Pancreas (tissue), 10 donors: ENCODE measurements around the gene TENM4. TPM values are rescaled to one million over a fixed set of nuclear protein-coding genes. Genes with fewer than 3 reads are reported as not detected.
"Not testable (repeated sequence)": the region's sequence is repeated elsewhere in the genome, so short reads cannot be mapped to it uniquely, and the experiment has no call there.

Experiments used
- ATAC-seq, 4 donors: fragments of 200-7000 bp; cut with Tn5 transposase; one replicate each; pipeline versions ENCODE4 v1.8.0 to v1.9.1; 2020; ENCODE audit warnings: mild to moderate bottlenecking in 4 of 4, moderate library complexity in 4 of 4
- DNase-seq, 6 donors: peaks; one replicate each; pipeline ENCODE4 v3.0.0-alpha.2; 2020
- FAIRE-seq: peaks from 2 replicates; lab custom pipeline; 2012; peaks lifted over from hg19 to GRCh38; lab: Jason Lieb, UNC
- H3K27ac ChIP-seq, 4 donors: fragments of 200-600 bp; sonication (generic); 1 replicate in 3 of 4; 2 replicates in 1 of 4; pipeline versions ENCODE4 v1.5.0 to v1.8.0; 2020
- H3K27me3 ChIP-seq, 4 donors: fragments of 200-600 bp; one replicate each; pipeline ENCODE4 v1.8.0; 2021
- H3K36me3 ChIP-seq, 3 donors: fragments of 200-600 bp; sonication (generic) in 1 of 3; one replicate each; pipeline versions ENCODE4 v1.5.0 to v1.8.0; 2020 to 2021
- H3K4me1 ChIP-seq, 3 donors: fragments of 200-600 bp; one replicate each; pipeline ENCODE4 v1.8.0; 2021
- H3K4me3 ChIP-seq, 4 donors: fragments of 200-600 bp; sonication (generic) in 2 of 4; one replicate each; pipeline versions ENCODE4 v1.5.0 to v1.8.0; 2020 to 2021
- H3K9me3 ChIP-seq, 4 donors: fragments of 200-600 bp; one replicate each; pipeline ENCODE4 v1.8.0; 2021
- WGBS, 2 donors: extraction: QIAGEN DNeasy Blood & Tissue Kit; methylation state at CpG; one replicate each; pipeline ENCODE4 v1.1.7; 2013; 5-methylcytosine and 5-hydroxymethylcytosine counted together
- intact Hi-C, 3 donors: fragments of 100-400 bp; cut with DNase I; formaldehyde crosslinking; loops; one replicate each; pipeline versions ENCODE4 v1.11.1 to v1.14.2; 2022
- polyA plus RNA-seq, 2 donors: library from polyadenylated mRNA; stranded (reverse); fragments of 200-250 nt; gene quantifications; one replicate each; pipeline ENCODE4 v1.2.3, GENCODE V29; 2013
- total RNA-seq, 6 donors: library from RNA; stranded (reverse); fragmentation: NEBNext Ultra II Directional in 4 of 6; extraction: Animal tissue kit (Norgen Biotek cat#: 25700) in 4 of 6; gene quantifications; one replicate each; pipeline versions ENCODE4 v1.2.1 to v1.2.4, GENCODE V29; 2021 to 2023
- TF ChIP-seq, protein P1 (sequence below), 4 donors: fragments of 200-600 bp; sonication (generic) in 3 of 4; IDR thresholded peaks; one replicate each; pipeline versions ENCODE4 v1.5.0 to v1.8.0; 2021; ENCODE audit warnings: antibody characterized with exemption in 4 of 4
- donor health status: healthy with polysubstance abuse.
- donor health status: DM: no; HTN: no; CAD: no; lungs with moderate emphysema.
- donor health status: DM: no; HTN: no; CAD: no.
- donor health status: control.
- donor health status: control.
- donor health status: Bipolar disorder and iron deficiency.
- donor health status: DM: yes; HTN: yes; CAD: no.
- donor health status: DM: no; HTN: no; CAD: no.
- donor health status: DM: no; HTN: no; CAD: no.
- donor health status: DM: yes; HTN: yes; CAD: no.

Gene TENM4
- total and polyA plus RNA-seq, 8 donors, result 0.37 to 6.8 (median 1.3) TPM

DNA sequence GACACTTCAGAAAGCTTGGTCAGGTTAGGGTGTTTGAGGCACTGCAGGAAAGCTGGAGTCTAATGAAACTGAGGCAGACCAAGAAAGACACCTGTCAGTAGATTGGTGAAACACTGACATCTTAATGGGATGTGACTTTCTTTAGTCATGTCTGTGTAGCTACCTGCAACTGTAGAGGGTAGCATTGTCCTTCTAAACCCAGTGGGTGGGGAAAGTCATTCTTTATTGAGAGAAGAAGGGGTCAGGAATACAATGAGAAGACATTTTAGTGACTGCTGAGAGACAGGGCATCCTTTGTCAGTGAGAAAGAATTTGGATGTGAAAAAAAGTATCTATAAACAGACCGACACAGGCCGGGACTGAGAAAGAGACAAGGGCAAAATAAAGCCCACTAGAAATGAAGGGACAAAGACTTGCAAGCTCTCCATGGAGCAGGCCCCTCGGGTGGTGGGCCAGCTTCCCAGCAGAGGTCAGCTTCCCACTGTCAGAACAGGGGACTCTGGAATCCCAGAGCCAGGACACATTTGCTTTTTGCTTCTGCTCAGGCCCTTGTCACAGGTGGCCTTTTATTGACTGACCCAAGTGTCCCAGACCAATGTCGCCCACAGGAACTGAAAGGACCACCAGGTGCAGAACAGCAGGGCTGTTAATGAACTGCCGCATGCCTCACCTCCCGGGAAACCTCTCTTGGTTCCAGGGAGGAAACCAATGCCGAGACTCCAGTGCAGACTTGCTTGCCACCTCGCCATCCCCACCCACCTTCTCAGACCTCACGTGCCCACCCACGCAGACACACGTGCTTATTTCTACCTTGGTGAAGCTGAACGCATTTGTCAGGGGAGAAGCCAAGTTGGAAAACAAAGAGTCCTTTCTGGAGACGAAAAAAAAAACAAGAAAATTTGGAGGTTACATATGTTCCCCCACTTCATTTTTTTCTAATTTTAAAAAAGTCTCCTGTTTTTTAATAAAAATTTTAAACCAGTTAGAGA lies 212.8 kb downstream of the TENM4 start:
- Histone ChIP-seq H3K4me1 (no peaks in the 10 kb centered on the region), H3K27ac (no peak overlapping the region), H3K27me3 (no peaks in the 10 kb centered on the region), H3K9me3 (no peaks in the 10 kb centered on the region), H3K4me3 (no peak overlapping the region), H3K36me3 (no peaks in the 10 kb centered on the region)
- ATAC-seq (no peak), DNase-seq (no peak), FAIRE-seq (no peak)
- TF ChIP-seq, protein P1, sequence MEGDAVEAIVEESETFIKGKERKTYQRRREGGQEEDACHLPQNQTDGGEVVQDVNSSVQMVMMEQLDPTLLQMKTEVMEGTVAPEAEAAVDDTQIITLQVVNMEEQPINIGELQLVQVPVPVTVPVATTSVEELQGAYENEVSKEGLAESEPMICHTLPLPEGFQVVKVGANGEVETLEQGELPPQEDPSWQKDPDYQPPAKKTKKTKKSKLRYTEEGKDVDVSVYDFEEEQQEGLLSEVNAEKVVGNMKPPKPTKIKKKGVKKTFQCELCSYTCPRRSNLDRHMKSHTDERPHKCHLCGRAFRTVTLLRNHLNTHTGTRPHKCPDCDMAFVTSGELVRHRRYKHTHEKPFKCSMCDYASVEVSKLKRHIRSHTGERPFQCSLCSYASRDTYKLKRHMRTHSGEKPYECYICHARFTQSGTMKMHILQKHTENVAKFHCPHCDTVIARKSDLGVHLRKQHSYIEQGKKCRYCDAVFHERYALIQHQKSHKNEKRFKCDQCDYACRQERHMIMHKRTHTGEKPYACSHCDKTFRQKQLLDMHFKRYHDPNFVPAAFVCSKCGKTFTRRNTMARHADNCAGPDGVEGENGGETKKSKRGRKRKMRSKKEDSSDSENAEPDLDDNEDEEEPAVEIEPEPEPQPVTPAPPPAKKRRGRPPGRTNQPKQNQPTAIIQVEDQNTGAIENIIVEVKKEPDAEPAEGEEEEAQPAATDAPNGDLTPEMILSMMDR (IDR thresholded peaks at IDR 0.05), result no peak
- intact Hi-C loops, result no loop called here
- WGBS, 2 donors, result 59 to 63% methylated on average over 13 of the region's 13 CpGs

DNA sequence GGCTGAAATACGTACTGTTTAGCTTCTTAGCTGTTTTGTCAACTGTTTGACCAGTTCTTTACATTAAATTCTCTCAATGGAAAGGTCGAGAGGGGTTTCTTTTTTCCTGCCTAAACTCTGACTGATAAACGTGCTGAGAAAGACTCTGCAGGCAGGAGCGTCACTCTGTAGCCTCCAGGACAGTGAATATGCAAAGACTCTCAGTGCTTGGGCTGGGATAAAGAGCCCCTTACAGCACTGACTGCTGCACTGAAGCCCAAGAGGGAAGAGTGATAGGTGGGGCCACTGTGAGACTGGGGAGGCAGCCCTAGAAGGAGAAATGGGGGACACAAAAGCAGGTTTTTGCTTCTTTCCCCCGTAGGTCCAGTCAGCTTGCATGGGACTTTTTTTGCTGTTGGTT lies 213.5 kb downstream of the TENM4 start:
- Histone ChIP-seq H3K27ac (no peak overlapping the region), H3K27me3 (no peaks in the 10 kb centered on the region), H3K4me1 (no peaks in the 10 kb centered on the region), H3K36me3 (no peaks in the 10 kb centered on the region), H3K9me3 (no peaks in the 10 kb centered on the region), H3K4me3 (no peak overlapping the region)
- WGBS, 2 donors, result 52 to 58% methylated on average over 5 of the region's 5 CpGs
- DNase-seq (no peak), FAIRE-seq (no peak), ATAC-seq (no peak)
- intact Hi-C loops, result no loop called here
- TF ChIP-seq, protein P1 (IDR thresholded peaks at IDR 0.05), result no peak

DNA sequence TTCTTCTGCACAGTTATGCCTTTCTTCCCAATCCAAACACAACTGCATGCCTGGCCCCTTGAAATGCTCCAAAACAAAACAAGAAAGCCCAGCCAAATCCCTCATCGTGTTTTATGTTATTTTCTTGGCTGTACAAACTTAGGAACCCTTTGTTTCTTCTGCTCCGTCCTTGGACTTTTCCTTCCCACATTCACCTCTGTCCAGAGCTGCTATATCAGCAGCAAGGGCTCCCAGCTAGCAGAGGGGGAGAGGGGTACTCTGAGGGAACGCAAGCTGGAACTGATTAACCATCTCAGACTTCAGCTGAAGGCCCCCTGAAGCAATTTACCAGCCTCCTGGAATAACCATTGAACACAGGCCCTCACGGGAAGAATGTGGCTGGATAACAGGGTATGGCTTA lies 214.7 kb downstream of the TENM4 start:
- WGBS, 2 donors, result 42 to 43% methylated on average over 4 of the region's 4 CpGs
- Histone ChIP-seq H3K27ac (no peak overlapping the region), H3K27me3 (no peaks in the 10 kb centered on the region), H3K9me3 (no peaks in the 10 kb centered on the region), H3K4me1 (no peaks in the 10 kb centered on the region), H3K36me3 (no peaks in the 10 kb centered on the region), H3K4me3 (no peak overlapping the region)
- TF ChIP-seq, protein P1 (IDR thresholded peaks at IDR 0.05), result no peak
- intact Hi-C loops, result no loop called here
- DNase-seq, result no peak
- no peak for ATAC-seq
- no peak for FAIRE-seq

DNA sequence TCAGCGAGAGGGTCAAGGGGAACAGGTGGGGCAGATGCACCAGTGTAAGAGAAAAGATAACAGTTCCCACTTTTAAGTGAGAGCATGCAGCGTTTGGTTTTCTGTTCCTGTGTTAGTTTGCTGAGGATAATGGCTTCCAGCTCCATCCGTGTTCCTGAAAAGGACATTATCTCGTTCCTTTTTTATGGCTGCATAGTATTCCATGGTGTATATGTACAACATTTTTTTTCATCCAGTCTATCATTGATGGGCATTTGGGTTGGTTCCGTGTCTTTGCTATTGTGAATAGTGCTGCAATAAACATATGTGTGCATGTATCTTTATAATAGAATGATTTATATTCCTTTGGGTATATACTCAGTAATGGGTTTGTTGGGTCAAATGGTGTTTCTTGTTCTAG lies 218.7 kb downstream of the TENM4 start:
- H3K9me3 ChIP-seq, H3K36me3 ChIP-seq, H3K27me3 ChIP-seq, ATAC-seq, H3K27ac ChIP-seq, H3K4me3 ChIP-seq, intact Hi-C loops, DNase-seq, H3K4me1 ChIP-seq, FAIRE-seq: not testable (repeated sequence)
- 80 to 93% methylated on average over 5 of the region's 5 CpGs for WGBS, 2 donors

DNA sequence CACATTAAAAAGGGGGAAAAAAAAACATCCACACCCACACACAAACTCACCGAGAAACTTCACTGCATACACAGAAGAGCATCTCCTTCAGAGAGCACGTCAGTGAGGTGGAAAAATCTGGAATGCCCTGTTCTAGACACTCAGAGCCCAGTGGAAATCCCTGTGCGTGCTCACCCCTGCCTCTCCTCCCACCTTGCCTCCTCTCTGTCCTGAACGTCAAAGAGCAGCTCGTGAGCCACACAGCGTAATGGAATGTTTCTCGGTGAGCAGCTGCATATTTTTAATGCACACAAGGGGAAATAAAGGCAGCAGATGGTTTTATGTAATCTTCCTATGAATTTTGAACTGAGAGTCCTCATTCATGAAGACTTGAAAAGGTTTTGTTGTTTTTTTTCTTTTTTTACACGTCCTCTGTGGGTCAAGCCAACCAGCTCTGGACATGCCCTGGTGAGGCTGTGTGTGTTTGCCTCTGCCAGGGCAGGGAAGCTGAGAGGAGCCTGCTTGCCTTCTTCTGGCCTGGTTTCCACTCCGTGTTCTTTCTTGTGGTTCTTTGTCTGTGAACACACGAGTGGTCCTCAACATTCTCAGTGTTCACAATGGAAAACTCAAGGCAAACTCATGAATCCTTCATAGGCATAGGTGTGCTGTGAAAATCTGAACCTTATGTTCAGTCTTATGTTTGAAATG lies 219.2 kb downstream of the TENM4 start:
- intact Hi-C loops, result no loop called here
- FAIRE-seq (no peak), ATAC-seq (no peak), DNase-seq (no peak)
- H3K27ac ChIP-seq, result no peak overlapping the region
- H3K36me3 ChIP-seq, result no peaks in the 10 kb centered on the region
- TF ChIP-seq, protein P1 (IDR thresholded peaks at IDR 0.05), result no peak
- no peak overlapping the region for H3K4me3 ChIP-seq
- H3K4me1 ChIP-seq, result no peaks in the 10 kb centered on the region
- no peaks in the 10 kb centered on the region for H3K27me3 ChIP-seq
- 68 to 74% methylated on average over 10 of the region's 10 CpGs for WGBS, 2 donors
- no peaks in the 10 kb centered on the region for H3K9me3 ChIP-seq
